ENCODE measurements around the gene RPTN. TPM values are rescaled to one million over a fixed set of nuclear protein-coding genes. Genes with fewer than 3 reads are reported as not detected.

Gene RPTN
- total RNA-seq, 1 experiment from 2014 or later = not detected

DNA sequence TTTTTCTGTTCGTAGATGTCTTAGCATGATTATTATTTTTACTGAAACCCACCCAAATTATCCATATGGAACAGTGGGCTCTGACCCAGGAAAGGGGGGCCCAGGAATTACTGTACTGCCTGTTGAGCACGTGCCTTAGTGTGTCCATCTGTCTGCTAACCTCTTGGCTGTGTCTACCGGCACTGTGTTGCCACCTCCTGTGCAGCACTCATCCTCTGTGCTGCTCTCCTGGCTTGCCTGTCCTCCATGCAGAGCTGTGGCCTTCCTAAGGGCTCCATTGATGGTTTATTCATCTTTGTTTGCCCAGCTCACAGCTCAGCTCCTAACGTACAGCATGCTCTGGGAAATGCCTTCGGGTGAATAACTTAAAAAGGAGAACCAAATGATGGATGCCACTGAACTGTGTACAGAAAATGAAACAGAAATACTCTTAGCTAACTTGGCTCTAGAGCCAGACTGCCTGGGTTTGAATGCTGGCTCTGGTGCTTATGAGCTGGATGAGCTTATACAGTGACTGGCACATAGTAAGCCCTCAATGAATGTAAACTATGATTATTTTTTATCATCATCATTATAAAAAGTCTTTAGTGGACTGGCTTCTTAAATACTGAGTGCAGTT, 11.4 kb upstream of the RPTN start:
- DNase-seq (ENCODE audit: low read depth, low spot score) (no peak), ATAC-seq (no peak)
- no peak overlapping the region for H3K4me3 ChIP-seq (ENCODE audit: low read depth in 2 of 2, low read length in 2 of 2)
- H3K36me3 ChIP-seq (ENCODE audit: control insufficient read depth, insufficient read depth, low read length) = no peaks in the 10 kb centered on the region
- no TSS peak for BruUV-seq (replicated peaks)
- no peaks in the 10 kb centered on the region for H3K9me3 ChIP-seq (ENCODE audit: control insufficient read depth, insufficient read depth, low read depth, low read length)
- H3K4me1 ChIP-seq (ENCODE audit: control insufficient read depth, insufficient read depth, low read length) = no peaks in the 10 kb centered on the region
- no peak for TF ChIP-seq CTCF (IDR thresholded peaks at IDR 0.05)
- no peak for TF ChIP-seq REST (IDR thresholded peaks at IDR 0.05; ENCODE audit: insufficient read depth in 1 of 2, low read depth in 2 of 2, low read length in 1 of 2)
- TF ChIP-seq POLR2AphosphoS5 (IDR thresholded peaks at IDR 0.05; ENCODE audit: low read depth, low read length) = no peak
- no peak for TF ChIP-seq SIN3A (IDR thresholded peaks at IDR 0.05; ENCODE audit: borderline replicate concordance, insufficient read depth, low read depth, low read length)
- no peak for TF ChIP-seq TCF7L2 (IDR thresholded peaks at IDR 0.05; ENCODE audit: low read depth, low read length)
- POLR2A ChIA-PET = no interaction called here
- no peaks in the 10 kb centered on the region; the same call in 1 of the 2 replicates for H3K27me3 ChIP-seq (ENCODE audit: control insufficient read depth, insufficient read depth, low read length)
- CTCF ChIA-PET = no interaction called here
- in situ Hi-C loops (cut with HindIII; ENCODE audit: low pct_unique_long_range_greater_than_20kb, low sequenced_read_pairs) (no loop called here), intact Hi-C loops (cut with micrococcal nuclease; ENCODE audit: unreplicated experiment) (no loop called here)
- no peak overlapping the region for H3K27ac ChIP-seq (ENCODE audit: low read length)

DNA sequence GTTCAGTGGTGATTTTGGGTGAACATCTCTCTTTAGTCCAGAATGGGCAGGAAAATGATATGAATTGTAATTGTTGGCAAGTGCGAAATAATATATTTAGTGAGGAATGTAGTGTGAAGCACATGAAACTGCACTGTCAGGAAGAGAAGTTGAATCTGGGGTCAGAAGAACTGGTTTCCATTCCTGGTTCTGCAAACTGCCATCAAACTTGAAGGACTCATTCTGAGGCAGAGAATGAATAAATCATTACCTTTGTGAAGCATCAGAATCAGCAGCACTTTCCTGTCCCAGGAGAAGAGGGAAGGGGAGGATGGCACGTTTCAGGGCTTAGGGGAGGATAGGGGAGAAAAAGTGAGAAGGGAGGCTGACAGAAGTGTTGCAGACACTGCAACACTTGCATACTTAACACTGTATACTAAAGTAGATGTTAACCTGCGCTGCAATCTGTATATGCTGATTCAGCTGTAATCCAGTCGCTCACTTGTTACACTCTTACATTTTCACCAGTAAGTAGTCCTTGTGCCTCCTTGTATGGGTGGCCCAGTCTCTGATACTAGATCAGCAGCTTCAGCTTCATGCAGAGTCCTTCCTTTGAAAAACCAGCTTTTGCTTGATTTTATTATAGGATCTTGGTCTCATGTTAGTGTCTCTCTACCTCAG, 10.5 kb upstream of the RPTN start:
- no peak overlapping the region for H3K27ac ChIP-seq (ENCODE audit: low read length)
- H3K4me3 ChIP-seq (ENCODE audit: low read depth in 2 of 2, low read length in 2 of 2) = no peak overlapping the region
- no TSS peak for BruUV-seq (replicated peaks)
- no peak for TF ChIP-seq POLR2AphosphoS5 (IDR thresholded peaks at IDR 0.05; ENCODE audit: low read depth, low read length)
- TF ChIP-seq TCF7L2 (IDR thresholded peaks at IDR 0.05; ENCODE audit: low read depth, low read length) = no peak
- TF ChIP-seq CTCF (IDR thresholded peaks at IDR 0.05) = no peak
- no peak for TF ChIP-seq REST (IDR thresholded peaks at IDR 0.05; ENCODE audit: insufficient read depth in 1 of 2, low read depth in 2 of 2, low read length in 1 of 2)
- no peak for TF ChIP-seq SIN3A (IDR thresholded peaks at IDR 0.05; ENCODE audit: borderline replicate concordance, insufficient read depth, low read depth, low read length)
- no peaks in the 10 kb centered on the region for H3K9me3 ChIP-seq (ENCODE audit: control insufficient read depth, insufficient read depth, low read depth, low read length)
- H3K27me3 ChIP-seq (ENCODE audit: control insufficient read depth, insufficient read depth, low read length) = no peaks in the 10 kb centered on the region; the same call in 1 of the 2 replicates
- no peaks in the 10 kb centered on the region for H3K4me1 ChIP-seq (ENCODE audit: control insufficient read depth, insufficient read depth, low read length)
- POLR2A ChIA-PET = no interaction called here
- ATAC-seq (no peak), DNase-seq (ENCODE audit: low read depth, low spot score) (no peak)
- no peaks in the 10 kb centered on the region for H3K36me3 ChIP-seq (ENCODE audit: control insufficient read depth, insufficient read depth, low read length)
- CTCF ChIA-PET = no interaction called here
- intact Hi-C loops (cut with micrococcal nuclease; ENCODE audit: unreplicated experiment) = no loop called here
- in situ Hi-C loops (cut with HindIII; ENCODE audit: low pct_unique_long_range_greater_than_20kb, low sequenced_read_pairs) = no loop called here
